ENCODE measurements around the gene PCDHB1.
"Not testable (repeated sequence)": the region's sequence is repeated elsewhere in the genome, so short reads cannot be mapped to it uniquely, and the experiment has no call there.

The PCDHB1 gene

GRCh38 chr5:141051521-141051866 lies 320 bp downstream of the PCDHB1 start:
- FAIRE-seq (no peak), DNase-seq (ENCODE audit: low spot score) (no peak)

GRCh38 chr5:141077826-141078225 lies 26.7 kb downstream of the PCDHB1 start:
- FAIRE-seq (no peak), DNase-seq (ENCODE audit: low spot score) (no peak)

- no peak for DNase-seq (ENCODE audit: low spot score)
- FAIRE-seq = no peak
Measured at GRCh38 chr5:141082228-141082627, 31.1 kb downstream of the PCDHB1 start.

GRCh38 chr5:141084487-141084989 lies 33.4 kb downstream of the PCDHB1 start:
- FAIRE-seq (no peak), DNase-seq (ENCODE audit: low spot score) (peak; percentile 66)

- DNase-seq (ENCODE audit: low spot score) (peak; percentile 47), FAIRE-seq (no peak)
Measured at GRCh38 chr5:141094481-141095262, 43.5 kb downstream of the PCDHB1 start, which contains the start of gene PCDHB2. TSS of gene PCDHB2 (plus strand) at chr5:141094615. CDS start at chr5:141094791, 176 bp downstream.

GRCh38 chr5:141095263-141095641 lies 44.1 kb downstream of the PCDHB1 start:
- FAIRE-seq (no peak), DNase-seq (ENCODE audit: low spot score) (no peak)

GRCh38 chr5:141096181-141096580 lies 45.0 kb downstream of the PCDHB1 start:
- DNase-seq (ENCODE audit: low spot score); FAIRE-seq: not testable (repeated sequence)

GRCh38 chr5:141096586-141096985 lies 45.4 kb downstream of the PCDHB1 start:
- FAIRE-seq; DNase-seq (ENCODE audit: low spot score): not testable (repeated sequence)

- FAIRE-seq = no peak
- DNase-seq (ENCODE audit: low spot score) = peak; percentile 9
Measured at GRCh38 chr5:141100243-141100805, 49.1 kb downstream of the PCDHB1 start, which contains the start of gene PCDHB3. TSS of gene PCDHB3 (plus strand) at chr5:141100473. CDS start at chr5:141100650, 177 bp downstream.

- FAIRE-seq = no peak
- no peak for DNase-seq (ENCODE audit: low spot score)
Measured at GRCh38 chr5:141101059-141101458, 49.9 kb downstream of the PCDHB1 start.

GRCh38 chr5:141102070-141102469 lies 50.9 kb downstream of the PCDHB1 start:
- FAIRE-seq; DNase-seq (ENCODE audit: low spot score): not testable (repeated sequence)

GRCh38 chr5:141102471-141102870 lies 51.3 kb downstream of the PCDHB1 start:
- FAIRE-seq; DNase-seq (ENCODE audit: low spot score): not testable (repeated sequence)

GRCh38 chr5:141105350-141105749 lies 54.2 kb downstream of the PCDHB1 start:
- FAIRE-seq (no peak), DNase-seq (ENCODE audit: low spot score) (no peak)
